Body of pancreas (tissue), 4 donors: ENCODE results near the gene MROH8.

Experiments
- CTCF ChIP-seq, 7 experiments: fragments of 450-650 bp in 4 of 7; fragments of 200-600 bp in 3 of 7; sonication (generic) in 3 of 7; IDR thresholded peaks; one replicate each; pipeline ENCODE4 v1.5.1; 2016 to 2019; ENCODE audit warnings: antibody characterized with exemption in 7 of 7
- POLR2A ChIP-seq, 3 donors: fragments of 450-650 bp; IDR thresholded peaks; one replicate each; pipeline ENCODE4 v1.6.1; 2016; ENCODE audit warnings: antibody characterized with exemption in 3 of 3, mild to moderate bottlenecking in 2 of 3

DNA sequence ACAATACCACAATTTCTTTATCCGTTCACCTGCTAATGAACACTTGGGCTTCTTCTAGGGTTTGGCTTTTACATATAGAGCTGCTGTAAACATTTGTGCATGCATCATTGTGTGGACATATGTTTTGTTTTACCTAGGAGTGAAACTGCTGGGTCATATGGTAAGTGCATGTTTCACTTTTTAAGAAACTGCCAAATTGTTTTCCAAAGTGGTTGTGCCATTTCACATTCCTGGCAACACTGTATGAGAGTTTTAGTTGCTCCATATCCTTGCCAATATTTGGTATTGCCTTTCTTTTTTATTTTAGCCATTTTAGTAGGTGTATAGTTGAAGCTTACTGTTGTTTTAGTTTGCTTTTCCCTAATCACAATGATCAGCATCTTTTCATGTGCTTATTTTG lies 14.3 kb downstream of the MROH8 start:
- TF ChIP-seq CTCF (IDR thresholded peaks at IDR 0.05) (no peak), POLR2A (IDR thresholded peaks at IDR 0.05) (no peak)
